ENCODE results near the gene EXOC6B.
"Not testable (repeated sequence)": the region's sequence is repeated elsewhere in the genome, so short reads cannot be mapped to it uniquely, and the experiment has no call there.

Gene EXOC6B

GRCh38 chr2:72438364-72438763, 387.5 kb downstream of the EXOC6B start:
- no peak for DNase-seq (ENCODE audit: low read depth)

- no peak for DNase-seq (ENCODE audit: low read depth)
Observed at GRCh38 chr2:72431737-72432136, 394.1 kb downstream of the EXOC6B start.

- no peak for DNase-seq (ENCODE audit: low read depth)
Observed at GRCh38 chr2:72427022-72427861, 398.6 kb downstream of the EXOC6B start.

- no peak for DNase-seq (ENCODE audit: low read depth)
Observed at GRCh38 chr2:72425996-72426395, 399.8 kb downstream of the EXOC6B start.

GRCh38 chr2:72423756-72424155, 402.1 kb downstream of the EXOC6B start:
- DNase-seq (ENCODE audit: low read depth), result no peak

GRCh38 chr2:72421771-72422379, 404.0 kb downstream of the EXOC6B start:
- DNase-seq (ENCODE audit: low read depth), result not testable (repeated sequence)

- no peak for DNase-seq (ENCODE audit: low read depth)
Observed at GRCh38 chr2:72415781-72416475, 409.9 kb downstream of the EXOC6B start.

GRCh38 chr2:72415241-72415661, 410.6 kb downstream of the EXOC6B start:
- no peak for DNase-seq (ENCODE audit: low read depth)

- DNase-seq (ENCODE audit: low read depth), result no peak
Observed at GRCh38 chr2:72414137-72414760, 411.6 kb downstream of the EXOC6B start.

GRCh38 chr2:72413716-72414115, 412.1 kb downstream of the EXOC6B start:
- no peak for DNase-seq (ENCODE audit: low read depth)

- no peak for DNase-seq (ENCODE audit: low read depth)
Observed at GRCh38 chr2:72412214-72412613, 413.6 kb downstream of the EXOC6B start.

- DNase-seq (ENCODE audit: low read depth), result no peak
Observed at GRCh38 chr2:72399879-72400278, 426.0 kb downstream of the EXOC6B start.

GRCh38 chr2:72395096-72395495, 430.7 kb downstream of the EXOC6B start:
- DNase-seq (ENCODE audit: low read depth), result no peak

GRCh38 chr2:72394541-72395070, 431.2 kb downstream of the EXOC6B start:
- no peak for DNase-seq (ENCODE audit: low read depth)

GRCh38 chr2:72389447-72389846, 436.4 kb downstream of the EXOC6B start:
- no peak for DNase-seq (ENCODE audit: low read depth)

- no peak for DNase-seq (ENCODE audit: low read depth)
Observed at GRCh38 chr2:72388263-72388662, 437.6 kb downstream of the EXOC6B start.

GRCh38 chr2:72386288-72386687, 439.5 kb downstream of the EXOC6B start:
- DNase-seq (ENCODE audit: low read depth), result no peak

- no peak for DNase-seq (ENCODE audit: low read depth)
Observed at GRCh38 chr2:72378753-72379348, 447.0 kb downstream of the EXOC6B start.

GRCh38 chr2:72367530-72368225, 458.2 kb downstream of the EXOC6B start:
- no peak for DNase-seq (ENCODE audit: low read depth)

- DNase-seq (ENCODE audit: low read depth), result no peak
Observed at GRCh38 chr2:72363406-72363805, 462.4 kb downstream of the EXOC6B start.

- DNase-seq (ENCODE audit: low read depth), result no peak
Observed at GRCh38 chr2:72362733-72363132, 463.1 kb downstream of the EXOC6B start.

Measured in activated T-cell treated with anti-CD3 and anti-CD28 coated beads for 1 hour (primary cell).